ENCODE results near the gene SMAD3. TPM values are rescaled to one million over a fixed set of nuclear protein-coding genes. Genes with fewer than 3 reads are reported as not detected.

SMAD3 gene
- total and polyA plus RNA-seq, 2 of the 4 experiments (the other 2 are of a cell fraction) = 71.0 to 177 TPM

DNA sequence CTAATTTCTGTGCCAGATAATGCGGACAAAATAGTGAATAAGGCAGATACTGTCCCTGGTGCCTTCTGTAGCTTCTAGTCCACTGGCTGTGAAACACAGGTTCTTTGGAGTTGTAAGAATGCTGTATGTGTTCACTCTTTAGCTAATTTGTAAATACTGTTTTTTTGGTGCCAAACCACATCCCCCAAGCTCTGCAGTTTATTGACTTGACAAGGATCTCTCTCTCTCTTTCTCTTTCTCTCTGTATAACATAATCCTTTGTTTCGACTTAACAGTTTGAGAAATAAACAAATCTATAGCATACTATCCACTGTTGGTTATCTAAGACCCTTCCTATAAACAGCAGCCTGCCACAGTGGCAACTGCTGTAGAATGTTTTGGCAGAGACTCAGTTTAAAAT is 7.6 kb downstream of the SMAD3 start:
- in situ Hi-C loops (cut with MboI; ENCODE audit: low sequenced_read_pairs) = no loop called here

More for the DNA sequence above, 7.6 kb downstream of the SMAD3 start:
- Histone ChIP-seq H3K4ac (ENCODE audit: low read depth, low read length) (peak overlapping the region; percentile 50; the same call in 1 of the 2 replicates), H3K9me3 (ENCODE audit: control insufficient read depth, insufficient read depth, low read length) (no peaks in the 10 kb centered on the region), H3K27ac (ENCODE audit: insufficient read depth, low read length) (peak overlapping the region; percentile 34; the same call in 1 of the 2 replicates), H3K9ac (ENCODE audit: low read depth, low read length) (0 out of 2 replicates have a peak overlapping the region, but pooled peaks have one; percentile 20), H2BK120ac (ENCODE audit: low read depth, low read length) (no peak overlapping the region), H4K91ac (ENCODE audit: insufficient read depth, low read depth, low read length) (no peak overlapping the region), H3K9me1 (ENCODE audit: insufficient read depth, low read length) (peaks cover 38% of the 10 kb centered on the region), H3K23ac (ENCODE audit: low read depth, low read length) (peak overlapping the region; percentile 46; the same call in 1 of the 2 replicates), H3K79me1 (ENCODE audit: low read depth in 1 of 2, low read length in 2 of 2) (peaks cover 0 to 60% of the 10 kb centered on the region in 2 experiments; a peak in 2 of 4 replicates), H4K8ac (ENCODE audit: low read depth in 2 of 2, low read length in 2 of 2) (peak overlapping the region in 1 of 2 experiments; percentile 30; a peak in 1 of 4 replicates), H3K56ac (ENCODE audit: extremely low read depth, insufficient read depth, low read length) (no peak overlapping the region), H2AK5ac (ENCODE audit: low read depth, low read length) (peak overlapping the region; percentile 1; the same call in 1 of the 2 replicates), H2AFZ (replicated peaks; ENCODE audit: low read length, poor library complexity) (no peak overlapping the region), H4K20me1 (ENCODE audit: insufficient read depth, low read length) (peaks cover 96% of the 10 kb centered on the region), H3K18ac (ENCODE audit: low read depth, low read length) (peak overlapping the region; percentile 7; the same call in 1 of the 2 replicates), H3K4me3 (ENCODE audit: insufficient read depth, low read depth, low read length) (no peak overlapping the region), H2BK15ac (ENCODE audit: low read depth, low read length) (no peak overlapping the region), H2BK5ac (ENCODE audit: low read depth, low read length, poor library complexity, severe bottlenecking) (peak overlapping the region; percentile 51), H4K5ac (ENCODE audit: low read depth, low read length) (no peak overlapping the region), H3K4me1 (ENCODE audit: control insufficient read depth, insufficient read depth, low read length) (peaks cover 37% of the 10 kb centered on the region), H3K27me3 (ENCODE audit: control insufficient read depth, insufficient read depth, low read length) (no peaks in the 10 kb centered on the region), H3K14ac (replicated peaks; ENCODE audit: low read depth, low read length) (peak overlapping the region; percentile 26), H2AK9ac (replicated peaks; ENCODE audit: low read depth, low read length, poor library complexity) (no peak overlapping the region), H3K4me2 (ENCODE audit: low read depth, low read length) (peak overlapping the region; percentile 69; the same call in 1 of the 2 replicates), H3K36me3 (ENCODE audit: control insufficient read depth, insufficient read depth, low read length) (peaks cover 48% of the 10 kb centered on the region), H2BK20ac (ENCODE audit: low read depth, low read length) (no peak overlapping the region)
- CTCF ChIA-PET = no interaction called here
- peak; percentile 37 for DNase-seq
- ATAC-seq (ENCODE audit: low read depth) = no peak; the same call in 1 of the 2 replicates
- dilution Hi-C loops (cut with HindIII; ENCODE audit: low sequenced_read_pairs, unreplicated experiment) (no loop called here), intact Hi-C loops (cut with micrococcal nuclease) (no loop called here)
- POLR2A ChIA-PET (ENCODE audit: unreplicated experiment) = no interaction called here
- TF ChIP-seq CHD1 (IDR thresholded peaks at IDR 0.05; ENCODE audit: low read depth, low read length) = no peak
- no peak for TF ChIP-seq POLR2A (IDR thresholded peaks at IDR 0.05; ENCODE audit: low read depth, low read length)
- no peak for TF ChIP-seq BHLHE40 (IDR thresholded peaks at IDR 0.05; ENCODE audit: low read depth, low read length)
- TF ChIP-seq MXI1 (IDR thresholded peaks at IDR 0.05; ENCODE audit: borderline replicate concordance, low read depth, low read length) = no peak
- TF ChIP-seq, protein P1, sequence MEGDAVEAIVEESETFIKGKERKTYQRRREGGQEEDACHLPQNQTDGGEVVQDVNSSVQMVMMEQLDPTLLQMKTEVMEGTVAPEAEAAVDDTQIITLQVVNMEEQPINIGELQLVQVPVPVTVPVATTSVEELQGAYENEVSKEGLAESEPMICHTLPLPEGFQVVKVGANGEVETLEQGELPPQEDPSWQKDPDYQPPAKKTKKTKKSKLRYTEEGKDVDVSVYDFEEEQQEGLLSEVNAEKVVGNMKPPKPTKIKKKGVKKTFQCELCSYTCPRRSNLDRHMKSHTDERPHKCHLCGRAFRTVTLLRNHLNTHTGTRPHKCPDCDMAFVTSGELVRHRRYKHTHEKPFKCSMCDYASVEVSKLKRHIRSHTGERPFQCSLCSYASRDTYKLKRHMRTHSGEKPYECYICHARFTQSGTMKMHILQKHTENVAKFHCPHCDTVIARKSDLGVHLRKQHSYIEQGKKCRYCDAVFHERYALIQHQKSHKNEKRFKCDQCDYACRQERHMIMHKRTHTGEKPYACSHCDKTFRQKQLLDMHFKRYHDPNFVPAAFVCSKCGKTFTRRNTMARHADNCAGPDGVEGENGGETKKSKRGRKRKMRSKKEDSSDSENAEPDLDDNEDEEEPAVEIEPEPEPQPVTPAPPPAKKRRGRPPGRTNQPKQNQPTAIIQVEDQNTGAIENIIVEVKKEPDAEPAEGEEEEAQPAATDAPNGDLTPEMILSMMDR (conservative IDR thresholded peaks at IDR 0.05; ENCODE audit: low read depth, low read length) = no peak
- TF ChIP-seq CEBPB (IDR thresholded peaks at IDR 0.05; ENCODE audit: low read depth, low read length) = no peak
- TF ChIP-seq, protein P2, sequence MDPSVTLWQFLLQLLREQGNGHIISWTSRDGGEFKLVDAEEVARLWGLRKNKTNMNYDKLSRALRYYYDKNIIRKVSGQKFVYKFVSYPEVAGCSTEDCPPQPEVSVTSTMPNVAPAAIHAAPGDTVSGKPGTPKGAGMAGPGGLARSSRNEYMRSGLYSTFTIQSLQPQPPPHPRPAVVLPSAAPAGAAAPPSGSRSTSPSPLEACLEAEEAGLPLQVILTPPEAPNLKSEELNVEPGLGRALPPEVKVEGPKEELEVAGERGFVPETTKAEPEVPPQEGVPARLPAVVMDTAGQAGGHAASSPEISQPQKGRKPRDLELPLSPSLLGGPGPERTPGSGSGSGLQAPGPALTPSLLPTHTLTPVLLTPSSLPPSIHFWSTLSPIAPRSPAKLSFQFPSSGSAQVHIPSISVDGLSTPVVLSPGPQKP (IDR thresholded peaks at IDR 0.05; ENCODE audit: borderline replicate concordance, low read depth, low read length) = no peak
- TF ChIP-seq MAFK (IDR thresholded peaks at IDR 0.05; ENCODE audit: low read depth, low read length) = no peak
- no TSS peak for BruUV-seq (replicated peaks)
- no CpG with 5 or more reads among the region's 2 CpGs for WGBS, 2 experiments (ENCODE audit: extremely low coverage in 2 of 2, insufficient read length in 1 of 2)
